T-helper 1 cell treated with Interleukin-12 subunit alpha and Interleukin-12 subunit beta and Interleukin-4 antibody, amounts not matched to agents 30 ng/mL and 1 ng/mL, for 36 hours (primary cell): ENCODE data around the gene SPAG5. TPM values are rescaled to one million over a fixed set of nuclear protein-coding genes. Genes with fewer than 3 reads are reported as not detected.

Source experiments
- intact Hi-C: fragments of 100-400 bp; cut with micrococcal nuclease; formaldehyde crosslinking; loops from one replicate; pipeline ENCODE4 v1.15.1; 2024
- total RNA-seq: library from RNA; stranded (reverse); gene quantifications from 2 replicates; pipeline ENCODE4 v1.2.3, GENCODE V29; 2022

The SPAG5 gene
- total RNA-seq, 1 donor from 2014 or later = 96.4 TPM

DNA sequence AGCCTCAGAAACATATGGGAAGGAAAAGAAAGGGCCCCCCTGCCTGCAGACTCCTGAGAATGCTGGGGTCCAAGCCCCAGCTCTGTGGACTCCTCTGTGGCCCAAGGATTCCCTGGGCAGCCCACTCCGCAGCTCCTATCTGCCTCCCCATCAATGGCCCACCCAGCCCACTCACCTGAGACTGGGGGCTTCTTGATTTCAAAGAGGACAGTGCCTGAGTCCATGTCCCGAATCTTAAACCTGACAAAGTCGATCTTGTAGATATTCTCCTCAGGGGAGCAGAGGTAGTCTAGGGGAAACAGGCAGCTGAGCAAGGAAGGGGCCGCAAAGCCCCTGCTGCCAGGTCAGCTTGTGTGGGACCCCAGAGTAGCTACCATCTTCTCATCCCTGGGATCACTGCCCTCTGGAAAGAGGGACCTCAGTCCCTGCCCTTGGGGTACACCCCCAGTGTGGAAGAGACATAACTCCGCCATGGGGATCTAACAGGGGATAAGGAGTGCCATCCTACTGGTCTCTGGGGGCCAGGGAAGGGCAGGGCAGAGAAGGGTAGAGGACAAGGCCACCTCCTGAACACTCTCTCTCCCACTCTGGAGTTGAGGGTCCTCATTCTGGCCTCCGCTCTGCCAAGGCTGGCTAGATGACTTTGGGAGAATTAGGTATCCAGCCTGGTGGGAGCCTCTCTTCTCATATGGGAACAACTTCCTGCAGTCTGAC lies 50.3 kb downstream of the SPAG5 start:
- intact Hi-C loops = loop anchor here (1.0 to 5.0 kb wide), 7 partner anchors 8 to 191 kb away; partner anchors contain the start of genes POLDIP2, RSKR, SARM1 and SPAG5

DNA sequence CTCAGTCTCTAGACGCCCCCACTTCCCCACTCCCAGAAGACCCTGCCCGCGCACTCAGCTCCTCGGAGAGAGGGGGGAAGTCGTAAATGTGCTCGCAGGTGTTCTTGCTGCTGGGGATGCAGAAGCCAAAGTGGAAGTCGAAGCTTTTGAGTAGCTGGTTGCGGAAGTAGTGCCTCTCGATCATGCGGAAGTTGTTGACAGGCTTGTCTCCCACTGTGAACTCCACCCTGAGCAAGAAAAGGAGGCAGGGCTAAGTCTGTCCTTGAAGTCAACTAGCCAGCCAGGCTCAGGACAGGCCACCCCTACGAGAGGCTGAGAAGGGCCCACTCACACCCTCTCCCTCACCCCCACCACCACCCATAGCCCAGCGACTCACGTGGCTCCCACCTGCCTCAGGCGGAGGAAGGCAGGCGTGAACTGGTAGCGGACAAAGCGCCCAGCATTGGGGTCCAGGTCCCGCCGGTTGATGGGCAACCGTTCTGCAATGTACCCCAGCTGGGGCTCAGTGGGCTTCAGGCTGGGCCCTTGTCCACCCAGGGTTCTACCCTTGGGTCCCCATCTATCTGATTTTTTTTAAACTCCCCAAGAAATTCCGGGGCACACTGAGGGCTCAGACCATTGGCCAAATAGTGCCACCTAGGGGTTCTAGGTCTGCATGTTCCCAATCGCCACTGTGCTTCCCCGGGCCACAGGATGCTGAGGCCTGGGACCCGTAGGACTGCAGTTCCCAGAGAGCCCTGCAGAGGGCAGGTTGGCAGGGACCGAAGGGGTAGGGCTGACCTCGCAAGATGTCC lies 51.0 kb downstream of the SPAG5 start:
- intact Hi-C loops = loop anchor here (1.0 to 5.0 kb wide), 4 partner anchors 53 to 176 kb away; partner anchors contain the start of genes RSKR, SARM1 and VTN

DNA sequence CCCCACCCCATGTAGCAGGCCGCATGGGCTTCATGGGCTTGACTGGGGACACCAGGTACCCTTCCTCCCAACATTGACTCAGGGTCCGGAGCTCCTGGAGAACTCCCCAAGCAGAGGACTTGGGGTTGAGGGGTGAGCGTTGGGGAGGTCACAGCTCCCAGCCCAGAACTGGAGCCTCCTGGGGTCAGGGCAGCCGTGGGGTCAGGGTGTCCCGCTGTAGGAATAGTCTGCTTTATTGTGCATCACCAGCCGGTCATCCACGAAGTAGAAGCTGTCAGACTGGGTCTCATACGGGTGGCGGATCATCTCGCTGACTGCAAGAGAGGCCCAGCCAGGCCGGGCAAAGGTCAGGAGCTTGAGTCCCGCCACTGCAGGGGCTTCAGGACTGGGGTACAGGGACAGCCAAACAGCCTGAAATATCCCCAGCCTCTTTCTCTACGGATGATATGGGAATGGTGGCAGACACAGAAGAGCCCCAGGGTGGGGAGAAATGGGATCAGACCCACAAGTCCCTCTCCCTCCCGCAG lies 51.7 kb downstream of the SPAG5 start:
- intact Hi-C loops = loop anchor here (5.0 kb wide), 2 partner anchors 65 to 175 kb away; partner anchors contain the start of genes RSKR, SARM1 and VTN

DNA sequence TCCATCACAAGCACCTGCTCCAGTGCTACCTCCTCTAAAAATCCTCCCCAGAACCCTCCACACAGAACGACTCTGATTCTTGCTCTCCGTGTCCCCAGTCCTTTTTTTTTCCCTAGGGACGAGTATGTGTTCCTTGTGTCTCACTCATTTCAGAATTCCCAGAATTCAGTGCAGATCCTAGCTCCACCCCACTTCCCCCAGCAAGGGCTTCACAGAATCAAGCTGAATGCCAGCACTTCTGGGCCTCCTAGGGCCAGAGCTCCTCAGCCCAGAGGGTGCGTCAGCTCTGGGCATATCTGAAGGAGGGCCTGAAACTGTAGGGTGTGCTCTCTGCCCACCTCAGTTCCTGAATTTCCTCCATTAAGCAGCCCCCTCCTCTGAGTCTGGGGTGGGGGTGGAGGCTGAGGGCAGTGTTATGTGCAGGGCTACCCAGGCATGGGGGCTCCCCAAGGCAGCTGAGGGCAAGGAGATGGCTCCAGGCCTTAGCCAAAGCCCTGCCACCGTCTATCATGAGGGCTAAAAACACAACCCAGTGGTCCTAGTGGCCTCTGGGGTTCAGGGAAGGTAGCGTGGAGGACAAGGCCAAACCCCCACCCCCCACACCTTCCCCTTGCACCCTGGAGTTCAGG lies 52.9 kb downstream of the SPAG5 start:
- intact Hi-C loops = loop anchor here (5.0 kb wide), 2 partner anchors 66 to 174 kb away; partner anchors contain the start of genes RSKR, SARM1 and VTN

DNA sequence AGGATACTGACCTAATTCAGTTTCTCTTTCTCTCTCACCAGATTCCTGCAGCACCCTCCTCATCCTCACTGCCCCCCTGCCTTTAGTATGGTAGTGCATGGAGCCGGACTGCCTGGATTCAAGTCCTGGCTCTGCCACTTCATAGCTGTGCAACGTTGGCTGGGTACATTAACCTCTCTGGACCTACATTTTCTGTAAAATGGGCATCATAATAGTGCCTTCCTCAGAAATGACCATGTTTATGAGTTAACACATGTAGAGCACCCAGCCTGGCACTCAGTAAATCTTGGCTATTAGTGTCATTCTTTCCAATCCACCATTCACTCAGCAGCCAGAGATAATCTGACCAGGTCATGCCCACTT lies 53.7 kb downstream of the SPAG5 start:
- intact Hi-C loops = loop anchor here (5.0 kb wide), 2 partner anchors 67 to 173 kb away; partner anchors contain the start of genes RSKR, SARM1 and VTN

DNA sequence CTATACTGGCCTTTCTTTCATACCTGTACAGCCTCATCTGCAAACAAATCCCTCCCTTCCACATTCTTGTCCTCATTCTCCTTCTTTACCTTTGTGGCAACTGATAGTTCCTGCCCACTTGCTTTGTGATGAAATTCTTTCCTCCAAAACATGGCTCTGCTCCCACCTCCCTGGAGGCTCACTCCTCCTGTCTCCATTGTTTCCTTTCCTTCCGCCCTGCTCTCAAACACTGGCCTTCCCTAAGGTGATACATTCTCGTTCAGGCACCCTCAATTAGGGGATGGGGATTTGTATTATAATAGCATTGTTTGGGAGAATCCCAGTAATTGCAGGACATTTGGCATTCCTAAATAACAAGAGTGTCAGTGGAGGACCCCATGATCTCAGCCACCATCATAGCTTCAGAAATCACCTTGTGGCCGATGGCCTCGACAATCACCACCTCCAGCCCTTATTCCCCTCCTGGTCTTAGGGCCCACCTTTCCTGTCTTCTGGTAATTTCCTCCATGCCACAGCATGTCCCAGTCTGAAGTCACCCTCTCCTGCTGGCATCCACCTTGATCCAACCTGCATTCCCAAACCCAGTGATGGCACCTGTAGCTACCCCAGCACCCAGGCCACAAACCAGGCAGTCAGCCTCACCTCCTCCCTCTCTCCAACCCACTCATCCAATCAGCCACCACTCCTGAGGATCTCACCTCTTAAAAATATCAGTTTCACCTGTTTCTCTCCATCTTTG lies 54.3 kb downstream of the SPAG5 start:
- intact Hi-C loops = loop anchor here (5.0 kb wide), 2 partner anchors 68 to 172 kb away; partner anchors contain the start of genes RSKR, SARM1 and VTN

DNA sequence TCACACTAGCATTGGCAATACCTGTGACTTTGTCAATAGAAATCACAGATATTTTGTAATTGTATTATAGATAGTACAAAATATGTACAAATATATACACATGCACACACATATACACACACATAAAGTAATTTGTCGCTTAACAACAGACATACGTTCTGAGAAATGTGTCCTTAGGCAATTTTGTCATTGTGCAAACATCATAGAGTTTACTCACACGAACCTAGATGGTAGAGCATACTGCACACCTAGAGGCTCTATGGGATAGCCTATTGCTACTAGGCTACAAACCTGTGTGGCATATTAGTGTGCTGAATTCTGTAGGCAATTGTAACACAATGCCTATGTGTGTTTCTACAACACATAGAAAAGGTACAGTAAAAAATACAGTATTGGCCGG lies 57.4 kb downstream of the SPAG5 start:
- intact Hi-C loops = no loop called here

DNA sequence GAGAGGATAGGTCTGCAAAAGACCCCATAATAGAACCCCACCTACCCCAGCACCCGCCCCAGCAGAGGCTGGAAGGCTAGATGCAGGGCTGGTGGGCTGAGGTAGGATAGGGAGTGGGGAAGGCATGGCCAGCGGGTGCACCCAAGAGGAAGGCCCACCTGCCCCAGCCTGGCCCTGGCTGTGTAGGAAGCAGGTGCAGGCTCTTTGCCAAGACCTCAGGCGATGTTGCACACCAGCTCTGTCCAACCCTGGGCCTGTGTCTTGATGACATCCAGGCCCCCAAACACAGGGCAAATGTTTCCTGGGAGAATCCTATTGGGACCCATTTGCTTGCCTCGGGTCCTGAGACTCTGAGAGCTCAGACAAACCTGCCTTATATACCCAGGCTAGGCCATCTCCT lies 58.6 kb downstream of the SPAG5 start:
- intact Hi-C loops = loop anchor here (1.0 kb wide), 2 partner anchors 9 to 46 kb away; no protein-coding TSS in a partner anchor

DNA sequence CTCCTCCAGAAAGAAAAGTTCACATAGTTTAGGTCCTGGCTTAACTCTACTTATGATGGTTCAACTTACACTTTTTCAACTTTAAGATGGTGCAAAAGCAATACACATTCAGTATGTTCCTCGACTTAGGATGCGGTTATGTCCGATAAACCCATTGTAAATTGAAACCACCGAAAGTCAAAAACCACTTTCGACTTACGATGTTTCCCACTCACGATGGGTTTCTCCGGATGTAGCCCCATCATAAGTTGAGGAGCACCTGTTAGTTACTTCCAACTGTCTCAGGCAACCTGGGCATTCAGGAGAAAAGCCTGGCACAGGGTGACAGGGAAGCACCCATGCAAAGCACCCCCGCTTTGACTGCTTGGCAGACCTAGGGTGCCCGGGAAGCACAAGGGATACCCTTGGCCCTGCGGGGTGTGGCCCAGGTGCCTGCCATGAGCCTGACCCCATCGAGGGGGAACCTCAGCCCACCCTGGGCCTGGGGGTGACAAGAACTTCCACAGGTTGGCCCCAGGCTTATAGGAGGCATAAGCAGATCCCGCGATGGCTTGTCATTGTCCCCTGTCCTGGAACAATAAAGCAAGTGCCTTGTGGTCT lies 60.4 kb downstream of the SPAG5 start:
- intact Hi-C loops = no loop called here

DNA sequence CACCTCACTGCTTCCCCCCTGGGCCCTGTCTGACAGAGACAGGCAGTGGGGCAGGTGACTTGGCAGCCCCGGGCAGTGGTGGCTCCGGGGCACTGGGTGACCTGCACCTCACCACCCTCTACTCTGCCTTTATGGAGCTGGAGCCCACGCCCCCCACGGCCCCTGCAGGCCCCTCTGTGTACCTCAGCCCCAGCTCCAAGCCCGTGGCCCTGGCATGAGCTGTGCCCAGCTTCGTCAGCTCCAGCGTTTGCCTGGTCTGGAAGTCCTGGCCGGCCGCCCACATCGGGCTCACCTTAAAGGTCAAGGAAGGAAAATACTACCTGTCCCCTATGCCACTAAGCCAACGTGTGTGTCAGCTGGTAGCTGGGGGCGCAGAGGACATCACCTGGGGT lies 61.6 kb downstream of the SPAG5 start:
- intact Hi-C loops = no loop called here

DNA sequence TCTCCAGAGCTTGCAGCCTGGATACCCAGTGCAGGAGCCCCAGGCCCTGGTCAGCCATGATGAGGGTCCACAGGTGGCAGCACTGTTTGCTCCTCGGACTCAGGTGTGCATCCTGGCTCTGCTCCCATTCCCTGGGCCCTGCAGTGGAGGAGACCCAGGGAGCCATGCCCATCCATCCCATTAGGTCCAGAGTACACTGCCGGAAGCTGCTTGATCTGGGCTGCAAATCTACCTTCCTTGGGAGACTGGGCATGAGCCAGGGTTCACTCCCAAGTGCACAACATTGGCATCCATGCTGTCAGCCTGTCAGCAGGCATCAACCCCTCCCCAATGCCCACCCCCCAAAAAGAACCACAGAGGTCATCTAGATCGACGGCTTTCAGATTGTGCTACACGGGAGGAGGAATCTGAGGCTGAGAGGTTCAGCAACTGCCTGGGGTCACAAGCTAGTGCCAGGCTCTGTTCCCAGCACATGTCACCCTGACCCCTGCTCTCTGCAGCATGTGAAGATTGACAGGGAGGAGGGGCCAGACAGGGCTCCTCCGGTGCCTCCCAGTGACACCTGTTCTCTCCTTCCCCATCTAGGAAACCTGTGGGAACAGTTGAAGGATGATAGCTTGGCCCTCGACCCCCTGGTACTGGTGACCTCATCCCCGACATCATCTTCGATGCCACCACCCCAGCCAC lies 62.1 kb downstream of the SPAG5 start:
- intact Hi-C loops = no loop called here

DNA sequence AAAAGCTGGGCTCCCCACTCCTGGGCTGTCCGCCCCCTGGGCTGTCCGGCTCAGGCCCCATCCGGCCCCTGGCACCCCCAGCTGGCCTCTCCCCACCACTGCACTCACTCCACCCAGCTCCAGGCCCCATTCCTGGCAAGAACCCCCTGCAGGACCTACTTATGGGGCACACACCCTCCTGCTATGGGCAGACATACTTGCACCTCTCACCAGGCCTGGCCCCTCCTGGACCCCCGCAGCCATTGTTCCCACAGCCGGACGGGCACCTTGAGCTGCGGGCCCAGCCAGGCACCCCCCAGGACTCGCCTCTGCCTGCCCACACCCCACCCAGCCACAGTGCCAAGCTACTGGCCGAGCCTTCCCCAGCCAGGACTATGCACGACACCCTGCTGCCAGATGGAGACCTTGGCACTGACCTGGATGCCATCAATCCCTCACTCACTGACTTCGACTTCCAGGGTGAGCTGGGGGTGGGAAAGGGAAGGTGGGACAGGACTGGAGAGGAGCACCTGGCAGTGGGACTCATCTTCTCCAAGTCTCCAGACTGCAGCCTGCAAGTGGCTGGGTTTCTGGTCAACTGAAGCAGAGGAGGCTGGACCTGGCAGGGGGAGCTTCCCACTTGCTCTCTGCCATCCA lies 64.0 kb downstream of the SPAG5 start:
- intact Hi-C loops = no loop called here

DNA sequence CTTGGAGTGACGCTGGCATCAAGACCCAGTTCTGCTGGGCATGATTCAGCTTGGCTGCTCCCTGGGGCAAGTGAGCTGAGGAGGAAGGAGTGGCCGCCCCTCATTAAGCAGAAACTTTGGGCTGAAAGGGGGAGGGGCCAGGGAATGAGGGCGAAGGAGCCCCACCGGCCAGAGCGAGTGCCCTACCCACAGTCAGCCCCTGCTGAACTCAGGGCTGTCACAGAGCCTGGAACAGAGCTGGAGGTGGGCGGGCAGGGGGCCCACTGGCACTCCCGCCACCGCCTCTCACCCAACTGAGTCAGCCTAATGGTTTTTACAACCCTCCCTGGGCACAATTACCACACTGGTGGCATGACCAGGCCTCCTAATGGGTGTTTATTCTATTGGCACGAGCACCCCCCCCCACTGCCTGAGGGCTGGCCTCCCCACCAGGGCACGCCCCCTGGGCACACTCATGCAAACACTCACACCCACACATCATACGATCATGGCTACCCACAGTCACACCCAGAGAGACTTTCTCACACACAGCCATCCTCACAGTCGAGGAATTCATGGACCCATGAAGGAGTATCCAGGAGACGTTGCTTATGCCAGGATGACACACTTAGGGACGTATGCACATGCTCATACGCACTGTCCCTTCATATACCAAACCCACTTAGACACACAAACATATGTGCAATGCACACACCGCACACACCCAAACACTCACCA lies 65.6 kb downstream of the SPAG5 start:
- intact Hi-C loops = no loop called here

DNA sequence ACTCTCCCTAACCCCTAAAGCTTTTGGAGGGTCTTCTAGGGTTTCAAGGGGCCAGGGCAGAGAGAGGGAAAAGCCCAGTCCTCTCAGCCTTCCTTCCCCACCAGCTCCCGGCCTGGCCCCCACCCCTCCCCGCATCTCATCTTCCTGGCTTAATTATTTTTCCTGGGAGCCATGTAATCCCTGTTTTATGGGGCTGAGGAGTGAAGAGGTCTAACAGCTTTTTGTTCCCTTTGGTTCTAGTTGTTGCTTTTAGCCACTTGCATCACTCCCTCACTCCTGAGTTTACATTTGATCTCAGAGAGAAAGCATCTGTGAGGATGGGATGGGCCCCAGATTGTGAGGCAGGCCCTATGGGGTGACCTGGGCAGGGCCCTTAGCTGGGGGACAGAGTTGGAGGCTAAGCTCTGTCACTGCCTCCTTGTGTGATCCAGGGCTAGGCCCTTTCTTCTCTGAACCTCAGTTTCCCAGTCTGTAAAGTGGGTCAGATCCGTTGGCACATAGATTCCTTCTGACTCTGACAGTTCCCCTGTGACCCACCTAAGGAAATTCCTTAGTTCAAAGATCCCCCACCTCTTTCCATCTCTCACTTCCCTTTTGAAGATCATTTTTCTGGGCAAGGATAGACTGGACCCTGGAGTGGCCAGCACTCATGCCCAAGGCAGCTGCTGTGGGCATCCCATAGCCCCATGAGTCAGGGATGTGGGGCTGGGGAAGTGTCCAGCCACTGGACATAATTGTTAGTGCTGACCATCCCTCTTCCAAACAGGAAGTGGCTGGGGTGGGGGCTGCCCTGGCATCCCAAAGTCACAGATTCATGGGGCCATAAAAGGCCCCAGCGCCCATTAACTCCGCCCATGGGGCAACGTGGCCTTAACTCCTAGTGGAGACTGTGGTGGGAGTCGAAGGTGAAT lies 66.5 kb downstream of the SPAG5 start:
- intact Hi-C loops = no loop called here

DNA sequence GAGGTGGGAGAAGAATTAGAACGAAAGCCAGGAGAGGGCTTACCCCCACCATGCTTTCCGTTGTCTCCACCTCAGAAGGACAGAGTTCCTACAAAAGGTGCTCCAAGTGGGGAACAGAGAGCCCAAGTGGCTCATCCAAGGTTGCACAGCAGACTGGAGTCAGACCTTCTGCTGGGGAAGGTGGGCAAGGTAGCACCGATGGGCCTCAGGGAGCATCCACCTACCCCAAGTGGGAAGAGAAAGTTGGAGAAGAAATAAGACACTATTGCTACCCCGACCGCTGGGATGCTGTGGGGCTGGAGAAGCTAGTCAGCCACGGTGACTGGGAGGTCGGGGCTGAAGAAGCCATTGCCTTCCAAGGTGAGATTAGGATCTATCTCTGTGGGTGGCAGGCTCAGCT lies 67.9 kb downstream of the SPAG5 start:
- intact Hi-C loops = no loop called here

DNA sequence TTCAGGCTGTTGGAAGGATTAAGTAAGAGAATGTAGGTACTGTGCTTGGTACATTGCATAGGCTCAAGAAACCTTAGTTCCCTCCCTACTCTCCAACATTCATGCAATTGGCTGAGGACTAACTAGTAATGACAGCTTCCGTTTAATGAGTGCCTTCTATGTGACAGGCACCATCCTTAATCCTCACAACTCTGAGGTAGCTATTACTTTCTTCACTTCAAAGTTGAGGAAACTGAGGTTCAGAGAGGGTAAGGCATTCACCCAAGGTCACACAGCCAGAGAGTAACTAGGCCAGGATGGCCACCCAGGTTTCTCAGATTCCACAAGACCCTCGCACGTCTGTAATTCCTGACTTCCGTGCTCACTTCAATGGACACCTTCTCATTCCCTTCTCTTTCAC lies 68.6 kb downstream of the SPAG5 start:
- intact Hi-C loops = no loop called here

DNA sequence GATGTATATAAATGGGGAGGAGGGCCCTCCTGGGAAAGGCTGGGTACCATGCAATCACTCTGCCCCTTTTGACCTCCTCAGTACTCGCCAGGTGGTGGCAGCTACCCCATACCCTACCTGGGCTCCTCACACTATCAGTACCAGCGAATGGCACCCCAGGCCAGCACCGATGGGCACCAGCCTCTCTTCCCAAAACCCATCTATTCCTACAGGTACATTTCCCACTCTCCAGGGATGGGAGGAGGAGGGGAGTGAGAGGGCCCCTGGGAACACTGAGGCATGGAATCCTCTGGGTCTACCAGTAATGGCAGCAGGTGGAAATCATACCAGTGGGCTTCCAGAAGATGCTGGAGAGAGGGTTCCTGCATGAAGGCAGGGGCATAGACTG lies 69.8 kb downstream of the SPAG5 start:
- intact Hi-C loops = no loop called here
